PC-3 (cell line): Measurements from ENCODE around the gene LILRA6. TPM values are rescaled to one million over a fixed set of nuclear protein-coding genes. Genes with fewer than 3 reads are reported as not detected.
"Not testable (repeated sequence)": the region's sequence is repeated elsewhere in the genome, so short reads cannot be mapped to it uniquely, and the experiment has no call there.

Experiments
- ATAC-seq: fragments of 200-7000 bp; cut with Tn5 transposase; 2 replicates; pipeline ENCODE4 v1.9.1; 2020; ENCODE audit warnings: mild to moderate bottlenecking, moderate library complexity
- BruUV-seq: library from RNA; stranded (reverse); fragments of 400-500 nt; replicated peaks from 2 replicates; lab custom pipeline; 2021; lab: Mats Ljungman, UMichigan
- CTCF ChIA-PET: fragments of 300-600 bp; sonication (Branson Sonifier 250); formaldehyde crosslinking; loops from one replicate; lab custom pipeline; 2022; ENCODE audit warnings: antibody characterized with exemption; lab: Charles Lee
- POLR2A ChIA-PET: fragments of 300-600 bp; sonication (Branson Sonifier 250); formaldehyde crosslinking; loops from one replicate; lab custom pipeline; 2022; ENCODE audit warnings: antibody characterized with exemption; ENCODE audit not compliant: unreplicated experiment; lab: Charles Lee
- DNase-seq: peaks from one replicate; pipeline ENCODE4 v3.0.0-alpha.2; 2015
- H2AFZ ChIP-seq: fragments of 300-600 bp; sonication (generic); 2 replicates; pipeline ENCODE4 v1.6.0; 2016; ENCODE audit warnings: antibody characterized with exemption, low read length
- H3F3A ChIP-seq: fragments of 300-600 bp; sonication (generic); one replicate; pipeline ENCODE4 v1.6.0; 2017; ENCODE audit warnings: antibody characterized with exemption, low read length, control low read depth, mild to moderate bottlenecking; ENCODE audit not compliant: unreplicated experiment
- H3K27ac ChIP-seq: fragments of 300-600 bp; sonication (generic); 2 replicates; pipeline ENCODE4 v1.5.1; 2016; ENCODE audit warnings: mild to moderate bottlenecking, low read length
- H3K27me3 ChIP-seq: fragments of 300-600 bp; sonication (generic); 2 replicates; pipeline ENCODE4 v1.6.1; 2016; ENCODE audit warnings: low read length, mixed read lengths
- H3K36me3 ChIP-seq: fragments of 300-600 bp; sonication (generic); 2 replicates; pipeline ENCODE4 v1.6.1; 2016; ENCODE audit warnings: low read depth, mixed run types, low read length, mixed read lengths
- H3K4me1 ChIP-seq: fragments of 300-600 bp; sonication (generic); 2 replicates; pipeline ENCODE4 v1.5.1; 2016; ENCODE audit warnings: low read length; ENCODE audit not compliant: insufficient read depth
- H3K4me2 ChIP-seq: fragments of 300-600 bp; sonication (generic); 2 replicates; pipeline ENCODE4 v1.6.0; 2016; ENCODE audit warnings: low read length
- H3K4me3 ChIP-seq: fragments of 300-600 bp; sonication (generic); 2 replicates; pipeline ENCODE4 v1.5.1; 2016; ENCODE audit warnings: mild to moderate bottlenecking, low read length, mixed read lengths
- H3K79me2 ChIP-seq: fragments of 300-600 bp; sonication (generic); 2 replicates; pipeline ENCODE4 v1.6.1; 2017; ENCODE audit warnings: low read length, mixed read lengths
- H3K9ac ChIP-seq: fragments of 300-600 bp; sonication (generic); 2 replicates; pipeline ENCODE4 v1.6.0; 2016; ENCODE audit warnings: mild to moderate bottlenecking, low read length
- H3K9me2 ChIP-seq: fragments of 300-600 bp; sonication (generic); replicated peaks from 2 replicates; pipeline ENCODE4 v1.6.1; 2016; ENCODE audit warnings: mixed run types, low read length, mixed read lengths
- H3K9me3 ChIP-seq: fragments of 300-600 bp; sonication (generic); 2 replicates; pipeline ENCODE4 v1.6.1; 2016; ENCODE audit warnings: low read length, mixed read lengths
- H4K20me1 ChIP-seq: fragments of 300-600 bp; sonication (generic); 2 replicates; pipeline ENCODE4 v1.6.1; 2016; ENCODE audit warnings: low read length, mixed read lengths
- EZH2 ChIP-seq: fragments of 300-600 bp; sonication (generic); IDR thresholded peaks from one replicate; pipeline ENCODE4 v1.6.1; 2017; ENCODE audit warnings: antibody characterized with exemption, mild to moderate bottlenecking, low read length; ENCODE audit not compliant: unreplicated experiment
- EZH2phosphoT487 ChIP-seq: fragments of 300-600 bp; sonication (generic); IDR thresholded peaks from 2 replicates; pipeline ENCODE4 v1.6.1; 2018; ENCODE audit warnings: mild to moderate bottlenecking, antibody characterized with exemption, low read length, borderline replicate concordance
- intact Hi-C: fragments of 100-400 bp; cut with micrococcal nuclease; formaldehyde crosslinking; loops from 2 replicates; pipeline ENCODE4 v1.9.0; 2023
- total RNA-seq: library from RNA; depleted of rRNA; stranded (reverse); fragments of >200 nt; gene quantifications from 2 replicates; pipeline ENCODE4 v1.2.3, GENCODE V29; 2014
- TF ChIP-seq, protein P1 (sequence below): fragments of 300-600 bp; sonication (generic); conservative IDR thresholded peaks from 2 replicates; pipeline ENCODE4 v1.5.1; 2017; ENCODE audit warnings: antibody characterized with exemption, low read depth, mild to moderate bottlenecking, low read length

LILRA6 gene
- total RNA-seq, 1 experiment from 2014 or later, result not detected

DNA sequence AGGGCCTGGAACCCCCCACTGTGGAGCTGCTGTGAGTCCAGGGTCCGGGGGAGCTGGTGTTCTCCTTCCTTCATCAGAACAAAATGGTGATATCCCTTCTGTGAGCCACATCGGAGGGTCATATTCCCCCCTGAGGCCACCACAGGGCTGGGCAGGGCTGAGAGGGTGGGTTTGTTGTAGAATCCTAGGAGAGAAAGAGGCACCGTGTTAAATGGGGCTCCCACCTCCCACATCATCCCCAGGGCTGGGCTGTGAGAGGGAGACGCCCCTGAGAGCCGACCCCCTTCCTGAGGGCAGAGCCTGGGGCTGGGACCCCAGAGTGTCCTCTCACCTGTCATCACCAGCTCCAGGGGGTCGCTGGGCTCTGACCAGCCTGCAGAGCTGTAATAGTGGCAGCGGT lies 20.6 kb downstream of the LILRA6 start:
- H3K79me2 ChIP-seq, POLR2A ChIA-PET, H4K20me1 ChIP-seq, H3K4me1 ChIP-seq, H3K27ac ChIP-seq, DNase-seq, H3K4me2 ChIP-seq, H3K4me3 ChIP-seq, intact Hi-C loops, ATAC-seq, H3K36me3 ChIP-seq, H3F3A ChIP-seq, H3K9me3 ChIP-seq, CTCF ChIA-PET, H3K9me2 ChIP-seq, BruUV-seq, H2AFZ ChIP-seq, H3K9ac ChIP-seq: not testable (repeated sequence)
- H3K27me3 ChIP-seq, result peaks cover 14% of the 10 kb centered on the region; the same call in 1 of the 2 replicates

GRCh38 chr19:54219702-54220101 lies 22.9 kb downstream of the LILRA6 start:
- H3K4me3 ChIP-seq, intact Hi-C loops, H3K9ac ChIP-seq, ATAC-seq, BruUV-seq, H2AFZ ChIP-seq, H3K36me3 ChIP-seq, H3K4me2 ChIP-seq, H3K9me2 ChIP-seq, DNase-seq, H4K20me1 ChIP-seq, CTCF ChIA-PET, H3F3A ChIP-seq, H3K79me2 ChIP-seq, POLR2A ChIA-PET, H3K27ac ChIP-seq, H3K4me1 ChIP-seq, H3K9me3 ChIP-seq: not testable (repeated sequence)
- H3K27me3 ChIP-seq, result peaks cover 14% of the 10 kb centered on the region; the same call in 1 of the 2 replicates

- ChIA-PET CTCF (no interaction called here), POLR2A (no interaction called here)
- intact Hi-C loops, result no loop called here
- H3K79me2 ChIP-seq, result no peaks in the 10 kb centered on the region
- no peak for ATAC-seq
- TF ChIP-seq, protein P1, sequence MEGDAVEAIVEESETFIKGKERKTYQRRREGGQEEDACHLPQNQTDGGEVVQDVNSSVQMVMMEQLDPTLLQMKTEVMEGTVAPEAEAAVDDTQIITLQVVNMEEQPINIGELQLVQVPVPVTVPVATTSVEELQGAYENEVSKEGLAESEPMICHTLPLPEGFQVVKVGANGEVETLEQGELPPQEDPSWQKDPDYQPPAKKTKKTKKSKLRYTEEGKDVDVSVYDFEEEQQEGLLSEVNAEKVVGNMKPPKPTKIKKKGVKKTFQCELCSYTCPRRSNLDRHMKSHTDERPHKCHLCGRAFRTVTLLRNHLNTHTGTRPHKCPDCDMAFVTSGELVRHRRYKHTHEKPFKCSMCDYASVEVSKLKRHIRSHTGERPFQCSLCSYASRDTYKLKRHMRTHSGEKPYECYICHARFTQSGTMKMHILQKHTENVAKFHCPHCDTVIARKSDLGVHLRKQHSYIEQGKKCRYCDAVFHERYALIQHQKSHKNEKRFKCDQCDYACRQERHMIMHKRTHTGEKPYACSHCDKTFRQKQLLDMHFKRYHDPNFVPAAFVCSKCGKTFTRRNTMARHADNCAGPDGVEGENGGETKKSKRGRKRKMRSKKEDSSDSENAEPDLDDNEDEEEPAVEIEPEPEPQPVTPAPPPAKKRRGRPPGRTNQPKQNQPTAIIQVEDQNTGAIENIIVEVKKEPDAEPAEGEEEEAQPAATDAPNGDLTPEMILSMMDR, result no peak
- no peaks in the 10 kb centered on the region for H3K4me1 ChIP-seq
- H3K4me2 ChIP-seq, result no peak overlapping the region
- peaks cover 14% of the 10 kb centered on the region; the same call in 1 of the 2 replicates for H3K27me3 ChIP-seq
- H3K4me3 ChIP-seq, result no peak overlapping the region
- no peak overlapping the region for H2AFZ ChIP-seq
- DNase-seq, result no peak
- peaks cover 3% of the 10 kb centered on the region; the same call in 1 of the 2 replicates for H3K36me3 ChIP-seq
- H3K27ac ChIP-seq, result no peak overlapping the region
- no peaks in the 10 kb centered on the region for H3K9me3 ChIP-seq
- no peaks in the 10 kb centered on the region for H3K9me2 ChIP-seq
- no TSS peak for BruUV-seq
- H3F3A ChIP-seq, result no peaks in the 10 kb centered on the region
- H3K9ac ChIP-seq, result no peak overlapping the region
- H4K20me1 ChIP-seq, result no peaks in the 10 kb centered on the region
Observed at GRCh38 chr19:54218960-54219661, 23.5 kb downstream of the LILRA6 start.

- ChIA-PET POLR2A (no interaction called here), CTCF (no interaction called here)
- Histone ChIP-seq H3K79me2 (no peaks in the 10 kb centered on the region), H3K27me3 (peaks cover 12% of the 10 kb centered on the region; the same call in 1 of the 2 replicates), H2AFZ (no peak overlapping the region), H3K4me3 (no peak overlapping the region), H3K27ac (no peak overlapping the region), H3K9me2 (no peaks in the 10 kb centered on the region), H4K20me1 (no peaks in the 10 kb centered on the region), H3K36me3 (peaks cover 3% of the 10 kb centered on the region; the same call in 1 of the 2 replicates), H3K4me1 (no peaks in the 10 kb centered on the region), H3F3A (no peaks in the 10 kb centered on the region), H3K4me2 (no peak overlapping the region), H3K9ac (no peak overlapping the region), H3K9me3 (no peaks in the 10 kb centered on the region)
- intact Hi-C loops, result no loop called here
- BruUV-seq, result no TSS peak
- ATAC-seq, result no peak
- TF ChIP-seq EZH2 (no peak), EZH2phosphoT487 (no peak)
- TF ChIP-seq, protein P1, result no peak
- DNase-seq, result no peak
Observed at GRCh38 chr19:54218259-54218658, 24.3 kb downstream of the LILRA6 start.

GRCh38 chr19:54217517-54218247 lies 24.9 kb downstream of the LILRA6 start:
- CTCF ChIA-PET, H3K4me1 ChIP-seq, H4K20me1 ChIP-seq, DNase-seq, H2AFZ ChIP-seq, H3K4me2 ChIP-seq, ATAC-seq, BruUV-seq, H3K27ac ChIP-seq, H3K36me3 ChIP-seq, POLR2A ChIA-PET, H3K9ac ChIP-seq, H3K27me3 ChIP-seq, H3K9me3 ChIP-seq, H3K4me3 ChIP-seq, intact Hi-C loops, H3K79me2 ChIP-seq, H3F3A ChIP-seq, H3K9me2 ChIP-seq: not testable (repeated sequence)
